Measurements from ENCODE around the gene LIPM. TPM values are rescaled to one million over a fixed set of nuclear protein-coding genes. Genes with fewer than 3 reads are reported as not detected.

LIPM gene
- total RNA-seq = not detected in 2 replicates

DNA sequence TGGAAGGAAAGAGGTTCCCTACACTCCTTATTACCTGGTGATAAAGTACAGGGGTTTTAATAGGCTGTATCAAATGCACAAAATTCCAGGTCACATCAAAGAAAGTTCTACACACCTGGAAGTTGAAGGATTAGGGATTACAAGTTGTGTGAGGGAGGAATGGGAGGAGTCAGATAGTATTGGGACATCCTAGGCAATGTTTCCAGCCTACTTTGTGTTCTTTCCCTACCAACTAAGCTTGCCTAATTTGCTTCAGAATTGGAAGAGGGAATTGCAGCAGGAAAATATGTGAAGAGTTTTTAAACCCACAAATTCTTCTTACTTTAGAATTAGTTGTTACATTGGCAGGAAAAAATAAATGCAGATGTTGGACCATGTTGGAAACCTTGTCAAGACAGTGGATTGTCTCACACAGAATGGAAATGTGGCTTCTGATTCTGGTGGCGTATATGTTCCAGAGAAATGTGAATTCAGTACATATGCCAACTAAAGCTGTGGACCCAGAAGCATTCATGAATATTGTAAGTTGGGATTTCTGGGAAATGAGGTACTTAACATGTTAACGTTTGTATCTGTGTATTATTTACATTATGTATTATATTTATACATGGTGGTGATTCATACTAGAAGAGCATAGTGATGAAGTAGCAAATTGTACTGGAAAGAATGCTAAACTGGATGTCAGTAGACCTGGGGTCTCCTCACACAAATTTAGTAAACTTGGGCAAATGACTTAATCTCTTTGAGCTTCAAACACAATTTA is at the start of gene LIPM:
Gene LIPM (plus strand): TSS at position 208 of the 763 bp plus-strand sequence. CDS start 167 bp downstream, at position 375.
- Mint-ChIP-seq H3K4me1 (no peaks in the 10 kb centered on the region), H3K27ac (no peak within 1 kb of the TSS), H3K9me3 (no peaks in the 10 kb centered on the region), H3K36me3 (ENCODE audit: low read depth) (no peaks in the 10 kb centered on the region), H3K4me3 (no peak within 1 kb of the TSS), H3K27me3 (no peaks in the 10 kb centered on the region)
- intact Hi-C loops (cut with micrococcal nuclease) = no loop called here
- TF ChIP-seq CTCF (IDR thresholded peaks at IDR 0.05) = no peak
- no peak for ATAC-seq (ENCODE audit: low read depth)
- no peak for DNase-seq
- ChIA-PET POLR2A (no interaction called here), CTCF (no interaction called here)

DNA sequence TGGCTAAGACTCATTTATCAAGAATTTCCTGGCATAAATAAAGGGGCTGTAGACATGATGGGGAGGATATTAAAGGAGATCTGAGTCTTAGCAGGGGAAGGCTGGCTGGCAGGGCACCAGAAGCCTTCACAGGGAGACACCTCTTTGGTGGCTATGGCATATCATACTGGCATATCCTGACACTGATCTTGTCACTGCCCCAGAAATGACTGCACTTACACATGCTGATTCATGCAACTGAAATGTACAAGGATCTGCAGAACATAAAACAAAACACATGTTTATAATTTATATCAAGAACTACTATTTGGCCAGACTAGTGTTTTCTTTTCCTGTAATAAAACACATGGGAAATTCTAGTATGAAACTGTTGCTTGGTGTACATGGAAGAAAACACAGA is 48.2 kb upstream of the LIPM start:
- no peak for ATAC-seq (ENCODE audit: low read depth)
- peaks cover 2% of the 10 kb centered on the region for H3K27me3 Mint-ChIP-seq
- no peak overlapping the region for H3K4me3 Mint-ChIP-seq
- no peaks in the 10 kb centered on the region for H3K36me3 Mint-ChIP-seq (ENCODE audit: low read depth)
- H3K4me1 Mint-ChIP-seq = no peaks in the 10 kb centered on the region
- no peak for DNase-seq
- intact Hi-C loops (cut with micrococcal nuclease) = no loop called here
- ChIA-PET CTCF (no interaction called here), POLR2A (no interaction called here)
- no peak for TF ChIP-seq CTCF (IDR thresholded peaks at IDR 0.05)
- no peaks in the 10 kb centered on the region for H3K9me3 Mint-ChIP-seq
- no peak overlapping the region for H3K27ac Mint-ChIP-seq

- POLR2A ChIA-PET = no interaction called here
Observed at GRCh38 chr10:88755753-88756152, 46.8 kb upstream of the LIPM start.

GRCh38 chr10:88756660-88757059 is 45.9 kb upstream of the LIPM start:
- ATAC-seq (ENCODE audit: low read depth) = no peak
- CTCF ChIA-PET = no interaction called here
- Mint-ChIP-seq H3K9me3 (no peaks in the 10 kb centered on the region), H3K4me1 (peaks cover 6% of the 10 kb centered on the region), H3K36me3 (ENCODE audit: low read depth) (no peaks in the 10 kb centered on the region), H3K4me3 (no peak overlapping the region), H3K27ac (no peak overlapping the region), H3K27me3 (peaks cover 2% of the 10 kb centered on the region)
- DNase-seq = no peak
- no peak for TF ChIP-seq CTCF (IDR thresholded peaks at IDR 0.05)
- POLR2A ChIA-PET = no interaction called here
- intact Hi-C loops (cut with micrococcal nuclease) = no loop called here

More at GRCh38 chr10:88755753-88756152, 46.8 kb upstream of the LIPM start:
- H3K36me3 Mint-ChIP-seq (ENCODE audit: low read depth) = no peaks in the 10 kb centered on the region
- CTCF ChIA-PET = no interaction called here
- H3K4me3 Mint-ChIP-seq = no peak overlapping the region
- intact Hi-C loops (cut with micrococcal nuclease) = no loop called here
- no peak overlapping the region for H3K27ac Mint-ChIP-seq
- no peak for ATAC-seq (ENCODE audit: low read depth)
- peaks cover 6% of the 10 kb centered on the region for H3K4me1 Mint-ChIP-seq
- no peak for DNase-seq
- H3K9me3 Mint-ChIP-seq = no peaks in the 10 kb centered on the region
- no peak for TF ChIP-seq CTCF (IDR thresholded peaks at IDR 0.05)
- H3K27me3 Mint-ChIP-seq = peaks cover 2% of the 10 kb centered on the region

- Mint-ChIP-seq H3K36me3 (ENCODE audit: low read depth) (peaks cover 2% of the 10 kb centered on the region), H3K4me3 (no peak within 1 kb of the TSS), H3K27me3 (peaks cover 2% of the 10 kb centered on the region), H3K4me1 (peaks cover 6% of the 10 kb centered on the region), H3K9me3 (no peaks in the 10 kb centered on the region), H3K27ac (peak within 1 kb of the TSS; percentile 32)
- no peak for TF ChIP-seq CTCF (IDR thresholded peaks at IDR 0.05)
- ChIA-PET POLR2A (no interaction called here), CTCF (interaction anchor here (0.9 kb wide), 1 partner anchor 177 kb away, joined by 3 read pairs; the partner anchor contains the start of gene RNLS)
- ATAC-seq (ENCODE audit: low read depth) (peak; percentile 61), DNase-seq (no peak)
- intact Hi-C loops (cut with micrococcal nuclease) = no loop called here
Observed at GRCh38 chr10:88759366-88760101, 43.0 kb upstream of the LIPM start, which contains the start of gene LIPN. TSS of gene LIPN (plus strand) at chr10:88760020. CDS start at chr10:88761406, 1,386 bp downstream.

All from activated B cell treated with CpG ODN at 0.5 μM for 24 hours (primary cell).